GM18499 (cell line): ENCODE measurements around the gene LIN52.
"Not testable (repeated sequence)": the region's sequence is repeated elsewhere in the genome, so short reads cannot be mapped to it uniquely, and the experiment has no call there.

ENCODE experiments used
- ATAC-seq: cut with Tn5 transposase; IDR thresholded peaks from one replicate; pipeline ENCODE4 v1.9.1; 2021; ENCODE audit warnings: moderate number of reproducible peaks; ENCODE audit not compliant: insufficient read depth, unreplicated experiment

LIN52 gene

GRCh38 chr14:74089251-74090020 is 4.7 kb downstream of the LIN52 start:
- ATAC-seq, result no peak

GRCh38 chr14:74105381-74105780 is 20.6 kb downstream of the LIN52 start:
- no peak for ATAC-seq

- no peak for ATAC-seq
Observed at GRCh38 chr14:74109369-74109768, 24.6 kb downstream of the LIN52 start.

- not testable (repeated sequence) for ATAC-seq
Observed at GRCh38 chr14:74111395-74112216, 26.9 kb downstream of the LIN52 start.

- ATAC-seq, result not testable (repeated sequence)
Observed at GRCh38 chr14:74125487-74125886, 40.7 kb downstream of the LIN52 start.

GRCh38 chr14:74126315-74127013 is 41.7 kb downstream of the LIN52 start:
- no peak for ATAC-seq

- ATAC-seq, result no peak
Observed at GRCh38 chr14:74127634-74128033, 42.9 kb downstream of the LIN52 start.

GRCh38 chr14:74133833-74134481 is 49.2 kb downstream of the LIN52 start:
- ATAC-seq, result no peak

- ATAC-seq, result no peak
Observed at GRCh38 chr14:74134484-74134883, 49.7 kb downstream of the LIN52 start.

GRCh38 chr14:74135426-74135825 is 50.7 kb downstream of the LIN52 start:
- ATAC-seq, result no peak

GRCh38 chr14:74140374-74140850 is 55.7 kb downstream of the LIN52 start:
- no peak for ATAC-seq

GRCh38 chr14:74141703-74142102 is 56.9 kb downstream of the LIN52 start:
- no peak for ATAC-seq

- ATAC-seq, result no peak
Observed at GRCh38 chr14:74142523-74142922, 57.8 kb downstream of the LIN52 start.

- no peak for ATAC-seq
Observed at GRCh38 chr14:74144789-74145188, 60.0 kb downstream of the LIN52 start.

GRCh38 chr14:74147571-74147970 is 62.8 kb downstream of the LIN52 start:
- ATAC-seq, result no peak

GRCh38 chr14:74148705-74149104 is 63.9 kb downstream of the LIN52 start:
- ATAC-seq, result no peak

- no peak for ATAC-seq
Observed at GRCh38 chr14:74155287-74155686, 70.5 kb downstream of the LIN52 start.

GRCh38 chr14:74155749-74156148 is 71.0 kb downstream of the LIN52 start:
- ATAC-seq, result no peak

GRCh38 chr14:74160763-74161162 is 76.0 kb downstream of the LIN52 start:
- no peak for ATAC-seq

GRCh38 chr14:74161526-74162158 is 76.9 kb downstream of the LIN52 start:
- no peak for ATAC-seq
